ENCODE data around the gene RXRA. TPM values are rescaled to one million over a fixed set of nuclear protein-coding genes. Genes with fewer than 3 reads are reported as not detected.

RXRA gene
- total RNA-seq, 6 donors from 2014 or later = 43.8 to 92.7 (median 74.1) TPM

DNA sequence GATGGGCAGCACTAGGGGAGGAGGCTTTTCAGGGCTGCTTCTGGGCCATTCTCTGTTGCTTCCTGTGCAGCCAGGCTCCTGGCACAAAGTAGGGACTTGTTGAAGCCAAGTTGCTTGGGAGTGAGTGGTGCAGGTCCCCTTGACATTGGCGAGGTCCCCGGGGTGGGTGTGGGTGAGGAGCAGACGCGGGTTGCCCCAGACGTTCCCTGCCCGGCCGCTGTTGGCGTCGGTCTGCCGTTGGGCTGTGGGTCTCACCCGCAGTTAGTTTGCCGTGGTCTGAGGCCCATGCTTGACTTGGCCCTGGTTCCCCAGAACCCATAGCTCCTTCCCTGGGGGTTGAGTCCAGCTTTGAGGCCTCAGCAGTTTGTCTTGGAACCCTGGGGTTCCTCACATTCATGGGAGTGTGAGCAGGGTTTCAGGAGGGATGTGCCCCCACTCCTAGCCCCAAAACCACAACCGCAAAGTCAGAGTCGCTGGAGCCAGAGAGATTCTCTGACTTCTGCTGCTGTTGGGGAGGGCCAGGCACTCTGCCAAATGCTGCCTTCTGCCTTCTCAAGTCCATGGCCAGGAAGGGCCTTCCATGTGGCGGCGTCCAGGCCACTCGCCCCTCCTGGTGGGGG lies 77.5 kb downstream of the RXRA start:
- WGBS, 2 donors = 20 to 30% methylated on average over 4 to 17 of the region's 17 CpGs
- Histone ChIP-seq H3K4me3 (no peak overlapping the region), H3K27ac (peak overlapping the region; percentile 77 to 86 (median 80)), H3K27me3 (no peaks in the 10 kb centered on the region), H3K9me3 (no peaks in the 10 kb centered on the region), H3K4me1 (peaks cover 66 to 74% (median 70%) of the 10 kb centered on the region in 4 donors), H3K36me3 (peaks cover 0 to 9% (median 5%) of the 10 kb centered on the region in 4 donors)
- peak in 1 of 2 donors; percentile 83 for DNase-seq
- peak in 1 of 2 donors; percentile 34 for ATAC-seq (ENCODE audit: low FRiP score in 2 of 2)
- no peak for TF ChIP-seq POLR2AphosphoS5 (IDR thresholded peaks at IDR 0.05)
- TF ChIP-seq, protein P1, sequence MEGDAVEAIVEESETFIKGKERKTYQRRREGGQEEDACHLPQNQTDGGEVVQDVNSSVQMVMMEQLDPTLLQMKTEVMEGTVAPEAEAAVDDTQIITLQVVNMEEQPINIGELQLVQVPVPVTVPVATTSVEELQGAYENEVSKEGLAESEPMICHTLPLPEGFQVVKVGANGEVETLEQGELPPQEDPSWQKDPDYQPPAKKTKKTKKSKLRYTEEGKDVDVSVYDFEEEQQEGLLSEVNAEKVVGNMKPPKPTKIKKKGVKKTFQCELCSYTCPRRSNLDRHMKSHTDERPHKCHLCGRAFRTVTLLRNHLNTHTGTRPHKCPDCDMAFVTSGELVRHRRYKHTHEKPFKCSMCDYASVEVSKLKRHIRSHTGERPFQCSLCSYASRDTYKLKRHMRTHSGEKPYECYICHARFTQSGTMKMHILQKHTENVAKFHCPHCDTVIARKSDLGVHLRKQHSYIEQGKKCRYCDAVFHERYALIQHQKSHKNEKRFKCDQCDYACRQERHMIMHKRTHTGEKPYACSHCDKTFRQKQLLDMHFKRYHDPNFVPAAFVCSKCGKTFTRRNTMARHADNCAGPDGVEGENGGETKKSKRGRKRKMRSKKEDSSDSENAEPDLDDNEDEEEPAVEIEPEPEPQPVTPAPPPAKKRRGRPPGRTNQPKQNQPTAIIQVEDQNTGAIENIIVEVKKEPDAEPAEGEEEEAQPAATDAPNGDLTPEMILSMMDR (IDR thresholded peaks at IDR 0.05) = peak in 1 of 6 experiments; percentile 5
- TF ChIP-seq EP300 (IDR thresholded peaks at IDR 0.05) = no peak

DNA sequence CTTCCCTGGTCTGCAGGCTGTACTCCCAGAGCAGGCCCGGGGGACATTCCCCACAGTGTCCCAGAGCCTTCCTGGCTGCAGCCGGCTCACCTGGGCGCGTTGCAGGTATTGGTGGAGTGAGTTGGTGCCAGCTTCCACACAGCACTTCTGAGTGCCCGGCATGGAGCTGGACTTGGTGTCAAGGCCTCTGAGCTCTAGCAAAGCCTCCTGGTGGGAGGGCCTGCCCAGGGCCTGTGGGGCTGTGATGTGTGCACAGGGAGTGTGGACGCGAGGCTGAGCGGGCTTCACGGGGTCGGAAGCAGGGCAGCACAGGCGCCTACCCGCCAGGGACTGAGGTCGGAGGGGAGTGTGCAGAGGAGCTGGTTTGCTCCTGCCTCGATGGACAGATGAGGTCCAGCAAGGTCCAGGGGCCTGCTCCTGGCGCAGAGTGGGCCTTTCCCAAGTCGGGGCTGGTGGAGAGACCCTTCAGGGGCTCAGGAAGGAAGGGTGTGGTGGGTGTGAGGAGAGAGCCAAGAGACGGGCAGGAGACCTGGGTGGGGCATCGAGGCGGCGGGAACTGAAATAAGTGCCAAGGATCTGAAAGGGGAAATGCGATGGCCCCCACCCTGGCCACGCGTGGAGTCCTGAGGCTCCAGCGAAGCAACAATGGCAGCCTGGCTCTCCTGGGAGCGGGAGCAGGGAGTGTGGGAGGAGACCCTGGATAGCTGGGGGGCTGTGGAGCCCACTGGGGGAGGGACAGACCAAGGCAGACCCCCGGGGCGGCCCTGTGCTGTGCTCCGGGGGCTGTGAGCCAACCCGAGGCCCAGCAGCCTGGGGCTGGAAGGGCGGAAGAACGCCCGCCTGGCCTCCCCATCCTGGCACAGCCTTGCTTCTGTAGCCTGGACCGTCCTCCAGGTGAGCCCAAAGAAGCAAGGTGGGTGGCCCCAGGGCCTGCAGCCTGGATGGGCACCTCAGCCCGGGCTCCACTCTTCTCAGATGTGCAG lies 78.4 kb downstream of the RXRA start:
- peaks cover 0 to 16% (median 6%) of the 10 kb centered on the region in 4 donors for H3K36me3 ChIP-seq
- no peak for DNase-seq
- WGBS, 2 donors = 45 to 60% methylated on average over 12 to 34 of the region's 34 CpGs
- peak overlapping the region; percentile 77 to 86 (median 80) for H3K27ac ChIP-seq
- H3K27me3 ChIP-seq = no peaks in the 10 kb centered on the region
- H3K9me3 ChIP-seq = no peaks in the 10 kb centered on the region
- ATAC-seq (ENCODE audit: low FRiP score in 2 of 2) = no peak
- no peak for TF ChIP-seq POLR2AphosphoS5 (IDR thresholded peaks at IDR 0.05)
- TF ChIP-seq, protein P1 (IDR thresholded peaks at IDR 0.05) = no peak
- TF ChIP-seq POLR2A (IDR thresholded peaks at IDR 0.05) = no peak
- TF ChIP-seq EP300 (IDR thresholded peaks at IDR 0.05) = no peak
- H3K4me3 ChIP-seq = no peak overlapping the region
- H3K4me1 ChIP-seq = peaks cover 73 to 81% (median 76%) of the 10 kb centered on the region in 4 donors

DNA sequence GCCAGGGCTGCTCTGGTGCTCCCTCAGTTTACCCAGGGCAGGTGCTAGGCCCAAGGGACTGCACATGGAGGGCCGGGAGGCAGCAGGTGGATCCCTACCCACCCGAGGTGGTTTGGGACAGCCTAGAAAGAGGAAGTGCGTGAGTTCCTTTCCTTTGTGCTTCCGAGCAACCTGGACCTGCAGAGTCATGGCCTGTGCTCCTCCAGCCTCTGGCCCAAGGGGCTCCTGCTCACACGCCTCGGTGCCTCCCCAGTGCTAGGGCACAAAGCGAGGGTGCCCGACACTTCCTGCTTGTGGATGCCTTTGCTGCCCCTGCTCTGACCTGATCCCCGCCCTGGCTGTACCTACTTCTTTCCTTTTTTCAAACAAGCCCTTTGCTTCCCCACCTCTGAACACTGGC lies 79.3 kb downstream of the RXRA start:
- H3K4me1 ChIP-seq = peaks cover 79 to 90% (median 83%) of the 10 kb centered on the region in 4 donors
- ATAC-seq (ENCODE audit: low FRiP score in 2 of 2) (no peak), DNase-seq (peak in 1 of 2 donors; percentile 73)
- no peak overlapping the region for H3K4me3 ChIP-seq
- H3K36me3 ChIP-seq = peaks cover 0 to 16% (median 6%) of the 10 kb centered on the region in 4 donors
- WGBS, 2 donors = 50 to 81% methylated on average over 7 of the region's 9 CpGs
- no peaks in the 10 kb centered on the region for H3K9me3 ChIP-seq
- peak overlapping the region; percentile 77 to 86 (median 80) for H3K27ac ChIP-seq
- TF ChIP-seq POLR2A (IDR thresholded peaks at IDR 0.05) (no peak), POLR2AphosphoS5 (IDR thresholded peaks at IDR 0.05) (peak in 1 of 2 donors; percentile 41)
- H3K27me3 ChIP-seq = no peaks in the 10 kb centered on the region

DNA sequence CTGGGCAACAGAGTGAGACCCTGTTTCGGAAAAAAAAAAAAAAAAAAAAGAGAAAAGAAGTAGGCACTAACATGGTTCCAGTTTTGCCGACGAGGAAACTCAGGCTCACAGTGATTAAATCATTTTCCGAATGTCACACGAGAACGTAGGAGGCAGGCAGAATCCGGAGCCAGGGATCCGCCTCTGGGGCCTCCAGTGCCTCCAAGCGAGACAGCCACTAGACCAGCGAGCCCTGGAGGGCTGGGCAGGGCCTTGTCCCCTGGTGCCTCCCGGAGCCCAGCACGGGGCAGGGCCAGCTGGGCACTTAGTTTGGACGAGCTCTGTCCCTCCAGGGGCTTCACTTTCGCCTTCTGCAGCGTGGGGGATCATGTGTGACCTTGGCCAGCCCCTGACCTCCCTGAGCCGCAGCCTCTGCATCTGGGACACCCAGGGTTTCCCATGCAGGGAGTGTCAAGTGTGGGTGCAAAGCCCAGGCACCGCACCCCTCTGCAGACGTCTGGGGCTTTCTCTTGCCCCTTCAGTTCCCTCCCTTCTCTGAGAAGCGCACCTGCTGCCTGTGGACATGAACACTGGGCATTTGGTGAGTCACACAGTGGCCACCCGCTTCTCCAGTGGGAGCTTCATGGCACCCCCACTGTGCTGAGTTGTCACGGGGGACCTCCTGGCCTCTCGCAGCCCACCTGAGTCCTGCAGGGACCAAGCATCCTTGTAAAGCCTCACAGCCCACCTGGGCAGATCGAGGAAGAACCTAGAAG lies 80.3 kb downstream of the RXRA start:
- no peaks in the 10 kb centered on the region for H3K27me3 ChIP-seq
- peak in 1 of 2 donors; percentile 76 for DNase-seq
- peaks cover 89 to 100% (median 93%) of the 10 kb centered on the region in 4 donors for H3K4me1 ChIP-seq
- TF ChIP-seq EP300 (IDR thresholded peaks at IDR 0.05) = no peak
- no peak for TF ChIP-seq POLR2A (IDR thresholded peaks at IDR 0.05)
- no peak for TF ChIP-seq POLR2AphosphoS5 (IDR thresholded peaks at IDR 0.05)
- TF ChIP-seq, protein P1 (IDR thresholded peaks at IDR 0.05) = no peak
- no peaks in the 10 kb centered on the region for H3K9me3 ChIP-seq
- peaks cover 0 to 16% (median 6%) of the 10 kb centered on the region in 4 donors for H3K36me3 ChIP-seq
- ATAC-seq (ENCODE audit: low FRiP score in 2 of 2) = no peak
- peak overlapping the region; percentile 77 to 86 (median 80) for H3K27ac ChIP-seq
- H3K4me3 ChIP-seq = peak overlapping the region in 3 of 4 donors; percentile 12 to 40 (median 35)
- 63 to 67% methylated on average over 12 to 23 of the region's 23 CpGs for WGBS, 2 donors

Measured in upper lobe of left lung (tissue), 6 donors.